Measurements from ENCODE around the gene GDPD4.

- TF ChIP-seq CTCF (IDR thresholded peaks at IDR 0.05; ENCODE audit: insufficient read depth, low read length, poor library complexity, severe bottlenecking), result no peak
- TF ChIP-seq EZH2phosphoT487 (conservative IDR thresholded peaks at IDR 0.05; ENCODE audit: low read length), result no peak
These were observed 122.4 kb downstream of the GDPD4 start for GRCh38 chr11:77179048-77179447.

Measured in SU-DHL-6 (cell line).